H9 (cell line): ENCODE results near the gene LAMC3. TPM values are rescaled to one million over a fixed set of nuclear protein-coding genes. Genes with fewer than 3 reads are reported as not detected.

Experiments
- DNase-seq: peaks from one replicate; pipeline ENCODE4 v3.0.0-alpha.2; 2017
- H2AFZ ChIP-seq: one replicate; pipeline ENCODE4 v1.6.1; 2013; ENCODE audit warnings: mild to moderate bottlenecking, low read length, control low read depth, moderate library complexity
- H2AK5ac ChIP-seq: 2 replicates; pipeline ENCODE4 v1.6.1; 2013; ENCODE audit warnings: low read length, control low read depth, mixed read lengths; ENCODE audit not compliant: insufficient read length
- H2BK120ac ChIP-seq: one replicate; pipeline ENCODE4 v1.6.1; 2013; ENCODE audit warnings: low read depth, mild to moderate bottlenecking, low read length, control low read depth, inconsistent platforms; ENCODE audit not compliant: poor library complexity, severe bottlenecking
- H2BK12ac ChIP-seq: 2 replicates; pipeline ENCODE4 v1.6.1; 2013; ENCODE audit warnings: low read length, control low read depth, mixed read lengths, low read depth; ENCODE audit not compliant: insufficient read length
- H2BK15ac ChIP-seq: 2 replicates; pipeline ENCODE4 v1.6.1; 2013; ENCODE audit warnings: low read depth, low read length, control low read depth
- H2BK20ac ChIP-seq: one replicate; pipeline ENCODE4 v1.6.1; 2013; ENCODE audit warnings: low read depth, mild to moderate bottlenecking, low read length, control low read depth, inconsistent platforms; ENCODE audit not compliant: poor library complexity, severe bottlenecking
- H2BK5ac ChIP-seq: 2 replicates; pipeline ENCODE4 v1.6.1; 2013; ENCODE audit warnings: low read length, control low read depth, mixed read lengths; ENCODE audit not compliant: insufficient read length
- H3K14ac ChIP-seq: 2 replicates; pipeline ENCODE4 v1.6.1; 2013; ENCODE audit warnings: low read length, control low read depth; ENCODE audit not compliant: insufficient read depth
- H3K18ac ChIP-seq: 2 replicates; pipeline ENCODE4 v1.6.1; 2013; ENCODE audit warnings: low read depth, mild to moderate bottlenecking, mixed read lengths, low read length, control low read depth; ENCODE audit not compliant: insufficient read length
- H3K23ac ChIP-seq: 2 replicates; pipeline ENCODE4 v1.6.1; 2013; ENCODE audit warnings: low read length, control low read depth, mixed read lengths, low read depth; ENCODE audit not compliant: insufficient read length
- H3K23me2 ChIP-seq: 2 replicates; pipeline ENCODE4 v1.6.1; 2013; ENCODE audit warnings: low read depth, mild to moderate bottlenecking, mixed read lengths, low read length, control low read depth; ENCODE audit not compliant: insufficient read length, poor library complexity, severe bottlenecking
- H3K27ac ChIP-seq: 2 replicates; pipeline ENCODE4 v1.5.1; 2013; ENCODE audit warnings: low read length, control low read depth, mixed read lengths, low read depth; ENCODE audit not compliant: insufficient read length
- H3K27me3 ChIP-seq: 2 replicates; pipeline ENCODE4 v1.6.1; 2013; ENCODE audit warnings: low read length, control low read depth, inconsistent platforms; ENCODE audit not compliant: insufficient read depth
- H3K4ac ChIP-seq: 2 replicates; pipeline ENCODE4 v1.6.1; 2013; ENCODE audit warnings: low read depth, mild to moderate bottlenecking, control low read depth, inconsistent platforms, low read length, moderate library complexity
- H3K4me1 ChIP-seq: 2 replicates; pipeline ENCODE4 v1.6.1; 2013; ENCODE audit warnings: low read length, control low read depth, inconsistent platforms; ENCODE audit not compliant: insufficient read depth
- H3K4me2 ChIP-seq: 2 replicates; pipeline ENCODE4 v1.6.1; 2013; ENCODE audit warnings: low read length, control low read depth, mixed read lengths; ENCODE audit not compliant: insufficient read length, insufficient read depth
- H3K56ac ChIP-seq: 2 replicates; pipeline ENCODE4 v1.6.1; 2013; ENCODE audit warnings: low read depth, mild to moderate bottlenecking, mixed read lengths, low read length, control low read depth; ENCODE audit not compliant: insufficient read length
- H3K79me1 ChIP-seq: 2 replicates; pipeline ENCODE4 v1.6.1; 2013; ENCODE audit warnings: low read depth, mild to moderate bottlenecking, moderate library complexity, low read length, control low read depth, inconsistent platforms; ENCODE audit not compliant: insufficient read depth, poor library complexity, severe bottlenecking
- H3K79me2 ChIP-seq: 2 replicates; pipeline ENCODE4 v1.6.1; 2013; ENCODE audit warnings: low read length, control low read depth, inconsistent platforms; ENCODE audit not compliant: insufficient read depth
- H3K9ac ChIP-seq: 2 replicates; pipeline ENCODE4 v1.6.1; 2013; ENCODE audit warnings: low read length, control low read depth, mixed read lengths; ENCODE audit not compliant: insufficient read length; ENCODE audit errors: extremely low read depth
- H3K9me3 ChIP-seq: one replicate; pipeline ENCODE4 v1.6.1; 2013; ENCODE audit warnings: low read depth, low read length, inconsistent platforms; ENCODE audit not compliant: control insufficient read depth
- H3T11ph ChIP-seq: one replicate; pipeline ENCODE4 v1.6.1; 2013; ENCODE audit warnings: mild to moderate bottlenecking, low read length, control low read depth, inconsistent platforms
- H4K20me1 ChIP-seq: one replicate; pipeline ENCODE4 v1.6.1; 2013; ENCODE audit not compliant: control insufficient read depth, insufficient read length, insufficient read depth
- H4K5ac ChIP-seq: 2 replicates; pipeline ENCODE4 v1.6.1; 2013; ENCODE audit warnings: low read depth, mild to moderate bottlenecking, mixed read lengths, low read length, control low read depth; ENCODE audit not compliant: insufficient read length
- H4K8ac ChIP-seq: replicated peaks from 2 replicates; pipeline ENCODE4 v1.6.1; 2013; ENCODE audit warnings: low read length, control low read depth, mixed read lengths, low read depth; ENCODE audit not compliant: insufficient read length
- H4K91ac ChIP-seq: 2 replicates; pipeline ENCODE4 v1.6.1; 2013; ENCODE audit warnings: low read depth, mild to moderate bottlenecking, moderate library complexity, mixed read lengths, low read length, control low read depth; ENCODE audit not compliant: insufficient read length
- H3K27ac Mint-ChIP-seq, 3 experiments: 2 replicates in 2 of 3; 3 replicates in 1 of 3; pipeline ENCODE4 v1.8.0; 2020 to 2021; ENCODE audit warnings: mixed read lengths in 3 of 3, mild to moderate bottlenecking in 1 of 3, moderate library complexity in 1 of 3
- H3K27me3 Mint-ChIP-seq: 2 replicates; pipeline ENCODE4 v1.8.0; 2021; ENCODE audit warnings: low read depth, mild to moderate bottlenecking, moderate library complexity, mixed read lengths
- H3K36me3 Mint-ChIP-seq, 3 experiments: 2 replicates in 2 of 3; 3 replicates in 1 of 3; pipeline ENCODE4 v1.8.0; 2020 to 2021; ENCODE audit warnings: low read depth in 3 of 3, mixed read lengths in 3 of 3; ENCODE audit not compliant: insufficient read depth in 1 of 3
- H3K4me1 Mint-ChIP-seq, 2 experiments: 2 replicates each; pipeline ENCODE4 v1.8.0; 2020; ENCODE audit warnings: mixed read lengths in 2 of 2
- H3K4me3 Mint-ChIP-seq, 2 experiments: 2 replicates in 1 of 2; 3 replicates in 1 of 2; pipeline ENCODE4 v1.8.0; 2020 to 2021; ENCODE audit warnings: mild to moderate bottlenecking in 2 of 2, mixed read lengths in 2 of 2, moderate library complexity in 1 of 2
- H3K9me3 Mint-ChIP-seq, 2 experiments: 2 replicates in 1 of 2; 3 replicates in 1 of 2; pipeline ENCODE4 v1.8.0; 2020; ENCODE audit warnings: mild to moderate bottlenecking in 2 of 2, mixed read lengths in 2 of 2, moderate library complexity in 1 of 2
- CTCF ChIP-seq: fragments of 200-600 bp; sonication (generic); conservative IDR thresholded peaks from 3 replicates; pipeline ENCODE4 v1.8.0; 2021; ENCODE audit warnings: antibody characterized with exemption, mild to moderate bottlenecking
- WGBS: extraction: QIAGEN DNeasy Blood & Tissue Kit; methylation state at CpG from one replicate; pipeline ENCODE4 v1.1.7; 2013; ENCODE audit warnings: missing lambda C conversion rate, low lambda C conversion rate, mixed read lengths; ENCODE audit not compliant: insufficient read length; ENCODE audit errors: extremely low coverage; 5-methylcytosine and 5-hydroxymethylcytosine counted together
- total RNA-seq: library from RNA; stranded (reverse); gene quantifications from 2 replicates; pipeline ENCODE4 v1.2.1, GENCODE V29; 2021

LAMC3 gene
- total RNA-seq, 1 experiment from 2014 or later: 21.7 TPM

GRCh38 chr9:130960522-130961378 lies 48.2 kb upstream of the LAMC3 start:
- H3K9me3 Mint-ChIP-seq: peaks cover 10 to 15% of the 10 kb centered on the region in 2 experiments
- no peak overlapping the region for H3K23ac ChIP-seq
- no peak overlapping the region for H4K8ac ChIP-seq
- H3K4me1 Mint-ChIP-seq: peaks cover 6 to 8% of the 10 kb centered on the region in 2 experiments
- no peaks in the 10 kb centered on the region for H3K9me3 ChIP-seq
- H2BK20ac ChIP-seq: no peak overlapping the region
- no peak overlapping the region for H2BK120ac ChIP-seq
- H3K4me1 ChIP-seq: no peaks in the 10 kb centered on the region
- no peaks in the 10 kb centered on the region for H3K27me3 ChIP-seq
- H4K20me1 ChIP-seq: no peaks in the 10 kb centered on the region
- H4K91ac ChIP-seq: no peak overlapping the region
- no peak overlapping the region for H4K5ac ChIP-seq
- H3K14ac ChIP-seq: no peak overlapping the region; the same call in 1 of the 2 replicates
- H2BK5ac ChIP-seq: no peak overlapping the region
- peaks cover 4 to 12% (median 5%) of the 10 kb centered on the region in 3 experiments for H3K36me3 Mint-ChIP-seq
- peak overlapping the region in 1 of 3 experiments; percentile 93; a peak in 2 of 7 replicates for H3K27ac Mint-ChIP-seq
- DNase-seq: no peak
- no peaks in the 10 kb centered on the region for H3K23me2 ChIP-seq
- H3K27me3 Mint-ChIP-seq: peaks cover 8% of the 10 kb centered on the region
- H3K79me1 ChIP-seq: no peaks in the 10 kb centered on the region
- H3T11ph ChIP-seq: no peak overlapping the region
- H3K4me3 Mint-ChIP-seq: no peak overlapping the region
- no peak for TF ChIP-seq CTCF
- no peaks in the 10 kb centered on the region for H3K79me2 ChIP-seq
- H3K56ac ChIP-seq: no peak overlapping the region
- no peak overlapping the region for H3K9ac ChIP-seq
- no peak overlapping the region for H3K4me2 ChIP-seq
- H3K4ac ChIP-seq: no peak overlapping the region
- no peak overlapping the region for H2BK15ac ChIP-seq
- H2AK5ac ChIP-seq: no peak overlapping the region
- no CpG with 5 or more reads among the region's 14 CpGs for WGBS
- no peak overlapping the region for H3K18ac ChIP-seq
- no peak overlapping the region for H2BK12ac ChIP-seq
- H3K27ac ChIP-seq: no peak overlapping the region
- H2AFZ ChIP-seq: no peak overlapping the region
